ENCODE results near the gene ADGRG3. TPM values are rescaled to one million over a fixed set of nuclear protein-coding genes. Genes with fewer than 3 reads are reported as not detected.
A peak's percentile ranks its signal among the peaks of the same experiment; 100 is the strongest.

The ADGRG3 gene
- total and polyA plus RNA-seq, 9 of the 15 experiments (the other 6 are each of a cell fraction or from before 2014, with no cell fraction given): 0.09 to 0.52 (median 0.14) TPM; not detected in 3

GRCh38 chr16:57734925-57735754, 67.0 kb downstream of the ADGRG3 start (continued):
- no peak for TF ChIP-seq TAF15 (IDR thresholded peaks at IDR 0.05; ENCODE audit: low read depth, low read length)
- TF ChIP-seq, protein P1, sequence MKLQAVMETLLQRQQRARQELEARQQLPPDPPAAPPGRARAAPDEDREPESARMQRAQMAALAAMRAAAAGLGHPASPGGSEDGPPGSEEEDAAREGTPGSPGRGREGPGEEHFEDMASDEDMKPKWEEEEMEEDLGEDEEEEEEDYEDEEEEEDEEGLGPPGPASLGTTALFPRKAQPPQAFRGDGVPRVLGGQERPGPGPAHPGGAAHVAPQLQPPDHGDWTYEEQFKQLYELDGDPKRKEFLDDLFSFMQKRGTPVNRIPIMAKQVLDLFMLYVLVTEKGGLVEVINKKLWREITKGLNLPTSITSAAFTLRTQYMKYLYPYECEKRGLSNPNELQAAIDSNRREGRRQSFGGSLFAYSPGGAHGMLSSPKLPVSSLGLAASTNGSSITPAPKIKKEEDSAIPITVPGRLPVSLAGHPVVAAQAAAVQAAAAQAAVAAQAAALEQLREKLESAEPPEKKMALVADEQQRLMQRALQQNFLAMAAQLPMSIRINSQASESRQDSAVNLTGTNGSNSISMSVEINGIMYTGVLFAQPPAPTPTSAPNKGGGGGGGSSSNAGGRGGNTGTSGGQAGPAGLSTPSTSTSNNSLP (IDR thresholded peaks at IDR 0.05; ENCODE audit: borderline replicate concordance, low read depth, low read length): no peak
- TF ChIP-seq FOSL1 (tag; conservative IDR thresholded peaks at IDR 0.05): no peak
- peak; percentile 51 for TF ChIP-seq PHF20 (IDR thresholded peaks at IDR 0.05; ENCODE audit: partially characterized antibody)
- peak; percentile 80 for TF ChIP-seq EP400 (IDR thresholded peaks at IDR 0.05)
- TF ChIP-seq MTA3 (IDR thresholded peaks at IDR 0.05; ENCODE audit: borderline replicate concordance): peak; percentile 75; the same call in 1 of the 2 replicates
- no peak for TF ChIP-seq SREBF1 (IDR thresholded peaks at IDR 0.05; ENCODE audit: borderline replicate concordance, low read depth, low read length)
- peak; percentile 78 for TF ChIP-seq RBM25 (IDR thresholded peaks at IDR 0.05; ENCODE audit: low read depth, low read length, severe bottlenecking)
- no peak for TF ChIP-seq ZFP1 (CRISPR knock-in tag; IDR thresholded peaks at IDR 0.05)
- TF ChIP-seq CTBP1 (IDR thresholded peaks at IDR 0.05; ENCODE audit: borderline replicate concordance): no peak
- no peak for TF ChIP-seq PHF21A (IDR thresholded peaks at IDR 0.05; ENCODE audit: borderline replicate concordance, low read depth)
- TF ChIP-seq FOXA1 (IDR thresholded peaks at IDR 0.05; ENCODE audit: borderline replicate concordance): no peak
- peak; percentile 18; the same call in 1 of the 2 replicates for TF ChIP-seq TEAD4 (IDR thresholded peaks at IDR 0.05; ENCODE audit: low read length)
- no peak for TF ChIP-seq TEAD4 (CRISPR knock-in tag; IDR thresholded peaks at IDR 0.05; ENCODE audit: borderline replicate concordance)
- TF ChIP-seq, protein P2, sequence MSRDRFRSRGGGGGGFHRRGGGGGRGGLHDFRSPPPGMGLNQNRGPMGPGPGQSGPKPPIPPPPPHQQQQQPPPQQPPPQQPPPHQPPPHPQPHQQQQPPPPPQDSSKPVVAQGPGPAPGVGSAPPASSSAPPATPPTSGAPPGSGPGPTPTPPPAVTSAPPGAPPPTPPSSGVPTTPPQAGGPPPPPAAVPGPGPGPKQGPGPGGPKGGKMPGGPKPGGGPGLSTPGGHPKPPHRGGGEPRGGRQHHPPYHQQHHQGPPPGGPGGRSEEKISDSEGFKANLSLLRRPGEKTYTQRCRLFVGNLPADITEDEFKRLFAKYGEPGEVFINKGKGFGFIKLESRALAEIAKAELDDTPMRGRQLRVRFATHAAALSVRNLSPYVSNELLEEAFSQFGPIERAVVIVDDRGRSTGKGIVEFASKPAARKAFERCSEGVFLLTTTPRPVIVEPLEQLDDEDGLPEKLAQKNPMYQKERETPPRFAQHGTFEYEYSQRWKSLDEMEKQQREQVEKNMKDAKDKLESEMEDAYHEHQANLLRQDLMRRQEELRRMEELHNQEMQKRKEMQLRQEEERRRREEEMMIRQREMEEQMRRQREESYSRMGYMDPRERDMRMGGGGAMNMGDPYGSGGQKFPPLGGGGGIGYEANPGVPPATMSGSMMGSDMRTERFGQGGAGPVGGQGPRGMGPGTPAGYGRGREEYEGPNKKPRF (IDR thresholded peaks at IDR 0.05; ENCODE audit: low read depth, low read length): no peak
- no peak for TF ChIP-seq ARID2 (IDR thresholded peaks at IDR 0.05)
- no peak for TF ChIP-seq ZNF740 (CRISPR knock-in tag; IDR thresholded peaks at IDR 0.05)
- TF ChIP-seq ZNF740 (tag; IDR thresholded peaks at IDR 0.05): no peak
- TF ChIP-seq ZNF212 (CRISPR knock-in tag; IDR thresholded peaks at IDR 0.05): no peak
- TF ChIP-seq, protein P3, sequence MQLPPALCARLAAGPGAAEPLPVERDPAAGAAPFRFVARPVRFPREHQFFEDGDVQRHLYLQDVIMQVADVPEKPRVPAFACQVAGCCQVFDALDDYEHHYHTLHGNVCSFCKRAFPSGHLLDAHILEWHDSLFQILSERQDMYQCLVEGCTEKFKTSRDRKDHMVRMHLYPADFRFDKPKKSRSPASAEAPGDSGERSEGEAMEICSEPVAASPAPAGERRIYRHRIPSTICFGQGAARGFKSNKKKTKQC (CRISPR knock-in tag; IDR thresholded peaks at IDR 0.05): no peak
- no peak for TF ChIP-seq NCOA2 (IDR thresholded peaks at IDR 0.05; ENCODE audit: partially characterized antibody in 2 of 2)
- peak; percentile 29 for TF ChIP-seq FIP1L1 (IDR thresholded peaks at IDR 0.05; ENCODE audit: low read depth, low read length, poor library complexity, severe bottlenecking)
